ENCODE measurements around the gene PDIK1L. TPM values are rescaled to one million over a fixed set of nuclear protein-coding genes. Genes with fewer than 3 reads are reported as not detected.

PDIK1L gene
- total RNA-seq, 1 experiment from 2014 or later = 5.6 TPM

DNA sequence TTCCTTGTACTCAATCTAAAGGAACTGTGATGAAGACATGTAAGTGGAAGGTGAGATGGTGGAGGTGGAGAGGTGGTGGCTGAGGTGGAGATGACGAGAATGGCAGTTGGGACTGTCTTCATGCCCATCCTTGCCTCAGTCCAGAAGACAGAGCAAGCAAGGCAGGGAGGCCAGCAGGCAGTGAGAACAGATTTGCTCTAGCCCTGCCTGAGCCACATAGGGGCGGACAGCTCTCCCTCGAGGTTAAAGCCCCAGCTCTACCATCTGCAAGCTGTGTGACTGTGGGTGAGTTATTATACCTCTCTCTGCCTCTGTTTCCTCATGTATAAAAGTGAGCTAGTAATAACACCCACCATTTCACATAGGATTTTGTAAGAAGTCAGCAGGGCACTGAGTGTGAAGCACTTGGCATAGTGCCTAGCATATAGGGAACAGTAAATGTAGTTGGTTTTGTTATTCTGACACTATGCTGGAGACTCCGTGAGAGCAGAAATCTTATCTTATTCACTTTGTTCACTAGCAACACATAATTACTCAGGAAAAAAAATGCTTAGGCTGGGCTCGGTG lies 42.4 kb downstream of the PDIK1L start:
- no peak overlapping the region for H3K18ac ChIP-seq (ENCODE audit: insufficient read length, low read depth, low read length)
- H3K79me1 ChIP-seq (ENCODE audit: insufficient read depth, low read depth, low read length, poor library complexity, severe bottlenecking) = no peaks in the 10 kb centered on the region
- no peak overlapping the region for H3K4ac ChIP-seq (ENCODE audit: low read depth, low read length)
- no peak overlapping the region for H4K5ac ChIP-seq (ENCODE audit: insufficient read length, low read depth, low read length)
- TF ChIP-seq, protein P1, sequence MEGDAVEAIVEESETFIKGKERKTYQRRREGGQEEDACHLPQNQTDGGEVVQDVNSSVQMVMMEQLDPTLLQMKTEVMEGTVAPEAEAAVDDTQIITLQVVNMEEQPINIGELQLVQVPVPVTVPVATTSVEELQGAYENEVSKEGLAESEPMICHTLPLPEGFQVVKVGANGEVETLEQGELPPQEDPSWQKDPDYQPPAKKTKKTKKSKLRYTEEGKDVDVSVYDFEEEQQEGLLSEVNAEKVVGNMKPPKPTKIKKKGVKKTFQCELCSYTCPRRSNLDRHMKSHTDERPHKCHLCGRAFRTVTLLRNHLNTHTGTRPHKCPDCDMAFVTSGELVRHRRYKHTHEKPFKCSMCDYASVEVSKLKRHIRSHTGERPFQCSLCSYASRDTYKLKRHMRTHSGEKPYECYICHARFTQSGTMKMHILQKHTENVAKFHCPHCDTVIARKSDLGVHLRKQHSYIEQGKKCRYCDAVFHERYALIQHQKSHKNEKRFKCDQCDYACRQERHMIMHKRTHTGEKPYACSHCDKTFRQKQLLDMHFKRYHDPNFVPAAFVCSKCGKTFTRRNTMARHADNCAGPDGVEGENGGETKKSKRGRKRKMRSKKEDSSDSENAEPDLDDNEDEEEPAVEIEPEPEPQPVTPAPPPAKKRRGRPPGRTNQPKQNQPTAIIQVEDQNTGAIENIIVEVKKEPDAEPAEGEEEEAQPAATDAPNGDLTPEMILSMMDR (conservative IDR thresholded peaks at IDR 0.05) = no peak
- no peak overlapping the region for H3K27ac ChIP-seq (ENCODE audit: insufficient read length, low read depth, low read length)
- no peak for DNase-seq
- no peak overlapping the region for H2BK120ac ChIP-seq (ENCODE audit: low read depth, low read length, poor library complexity, severe bottlenecking)
- no peak overlapping the region for H3K4me2 ChIP-seq (ENCODE audit: insufficient read depth, insufficient read length, low read length)
- no peak overlapping the region for H3K27ac Mint-ChIP-seq
- no peak overlapping the region for H3K4me3 Mint-ChIP-seq
- no peak overlapping the region for H3T11ph ChIP-seq (ENCODE audit: low read length)
- no peak overlapping the region for H2BK5ac ChIP-seq (ENCODE audit: insufficient read length, low read length)
- H3K4me1 ChIP-seq (ENCODE audit: insufficient read depth, low read length) = peaks cover 10% of the 10 kb centered on the region; the same call in 1 of the 2 replicates
- H3K14ac ChIP-seq (ENCODE audit: insufficient read depth, low read length) = no peak overlapping the region
- H3K9ac ChIP-seq (ENCODE audit: extremely low read depth, insufficient read length, low read length) = no peak overlapping the region
- H3K9me3 Mint-ChIP-seq = no peaks in the 10 kb centered on the region
- H4K8ac ChIP-seq (replicated peaks; ENCODE audit: insufficient read length, low read depth, low read length) = no peak overlapping the region
- H3K27me3 ChIP-seq (ENCODE audit: insufficient read depth, low read length) = peaks cover 31% of the 10 kb centered on the region; the same call in 1 of the 2 replicates
- peaks cover 13% of the 10 kb centered on the region for H3K23me2 ChIP-seq (ENCODE audit: insufficient read length, low read depth, low read length, poor library complexity, severe bottlenecking)
- H3K36me3 Mint-ChIP-seq (ENCODE audit: insufficient read depth in 1 of 3, low read depth in 3 of 3) = no peaks in the 10 kb centered on the region
- H3K56ac ChIP-seq (ENCODE audit: insufficient read length, low read depth, low read length) = no peak overlapping the region
- no peak overlapping the region for H2BK20ac ChIP-seq (ENCODE audit: low read depth, low read length, poor library complexity, severe bottlenecking)
- H2BK15ac ChIP-seq (ENCODE audit: low read depth, low read length) = no peak overlapping the region
- H3K4me1 Mint-ChIP-seq = peaks cover 32 to 45% of the 10 kb centered on the region in 2 experiments
- no peak overlapping the region for H2AK5ac ChIP-seq (ENCODE audit: insufficient read length, low read length)
- H4K20me1 ChIP-seq (ENCODE audit: control insufficient read depth, insufficient read depth, insufficient read length) = no peaks in the 10 kb centered on the region
- H2BK12ac ChIP-seq (ENCODE audit: insufficient read length, low read depth, low read length) = no peak overlapping the region
- H2AFZ ChIP-seq (ENCODE audit: low read length) = no peak overlapping the region
- H4K91ac ChIP-seq (ENCODE audit: insufficient read length, low read depth, low read length) = no peak overlapping the region
- H3K23ac ChIP-seq (ENCODE audit: insufficient read length, low read depth, low read length) = no peak overlapping the region
- H3K27me3 Mint-ChIP-seq (ENCODE audit: low read depth) = peaks cover 100% of the 10 kb centered on the region
- H3K79me2 ChIP-seq (ENCODE audit: insufficient read depth, low read length) = no peaks in the 10 kb centered on the region
- no peaks in the 10 kb centered on the region for H3K9me3 ChIP-seq (ENCODE audit: control insufficient read depth, low read depth, low read length)
- WGBS (ENCODE audit: extremely low coverage, insufficient read length, low lambda C conversion rate) = no CpG with 5 or more reads among the region's 5 CpGs
